GM12878 (cell line): ENCODE results near the gene AP4B1. TPM values are rescaled to one million over a fixed set of nuclear protein-coding genes. Genes with fewer than 3 reads are reported as not detected.

Experiments used
- BHLHE40 ChIP-seq, 2 experiments: fragments of 450-650 bp in 1 of 2; IDR thresholded peaks; 2 replicates each; pipeline ENCODE4 v1.6.1; 2011 to 2017; ENCODE audit warnings: low read depth in 2 of 2, borderline replicate concordance in 1 of 2, improper control_type of control experiment in 1 of 2, low read length in 1 of 2, mild to moderate bottlenecking in 1 of 2
- CREM ChIP-seq: IDR thresholded peaks from 2 replicates; pipeline ENCODE4 v1.6.1; 2014; ENCODE audit warnings: antibody characterized with exemption, low read depth
- CUX1 ChIP-seq: IDR thresholded peaks from 2 replicates; pipeline ENCODE4 v1.6.1; 2012; ENCODE audit warnings: improper control_type of control experiment, low read depth, low read length; ENCODE audit not compliant: insufficient replicate concordance
- HDAC2 ChIP-seq: fragments of 200-600 bp; sonication (generic); IDR thresholded peaks from 2 replicates; pipeline ENCODE4 v1.6.1; 2017
- MXI1 ChIP-seq: fragments of 150-350 bp; IDR thresholded peaks from 2 replicates; pipeline ENCODE4 v1.6.1; 2011; ENCODE audit warnings: low read depth, mild to moderate bottlenecking, inconsistent platforms, low read length, improper control_type of control experiment
- NBN ChIP-seq: fragments of 450-650 bp; IDR thresholded peaks from 2 replicates; pipeline ENCODE4 v1.6.1; 2016
- NR2C1 ChIP-seq: fragments of 450-650 bp; IDR thresholded peaks from 2 replicates; pipeline ENCODE4 v1.6.1; 2017; ENCODE audit warnings: antibody characterized with exemption, mild to moderate bottlenecking, moderate library complexity
- TCF3 ChIP-seq: IDR thresholded peaks from 2 replicates; pipeline ENCODE4 v1.6.1; 2012; ENCODE audit warnings: low read depth, mild to moderate bottlenecking, low read length, borderline replicate concordance; ENCODE audit not compliant: insufficient read depth
- ZBED1 ChIP-seq: IDR thresholded peaks from 2 replicates; pipeline ENCODE4 v1.6.1; 2016; ENCODE audit warnings: borderline replicate concordance
- ZNF622 ChIP-seq: fragments of 450-650 bp; IDR thresholded peaks from 2 replicates; pipeline ENCODE4 v1.6.1; 2017; ENCODE audit warnings: mild to moderate bottlenecking, inconsistent platforms
- ZZZ3 ChIP-seq: IDR thresholded peaks from 2 replicates; pipeline ENCODE4 v1.6.1; 2011; ENCODE audit warnings: low read depth; ENCODE audit not compliant: control insufficient read depth, insufficient read length
- polyA plus RNA-seq, 11 experiments: library from polyadenylated mRNA; depleted of rRNA in 4 of 11; unstranded in 6 of 11; stranded (reverse) in 5 of 11; fragments of >200 nt; fragmentation: Nextera tagmentation in 4 of 11; fragmentation: Illumina TruSeq in 1 of 11; extraction: Ambion mirVana in 4 of 11; extraction: Trizol in 1 of 11; gene quantifications; 1 replicate in 1 of 11; 2 replicates in 10 of 11; pipeline versions ENCODE4 v1.2.1 to v1.2.3, GENCODE V29; 2011 to 2016; ENCODE audit warnings: inconsistent platforms in 2 of 11, missing spikeins in 2 of 11, low read depth in 1 of 11
- total RNA-seq, 4 experiments: library from RNA; depleted of rRNA in 3 of 4; stranded (reverse); fragments of >200 nt in 3 of 4; fragmentation: Illumina TruSeq in 1 of 4; extraction: Trizol in 1 of 4; gene quantifications; 2 replicates each; pipeline versions ENCODE4 v1.2.1 to v1.2.3, GENCODE V29; 2013 to 2021
- TF ChIP-seq, protein P1 (sequence below): IDR thresholded peaks from 2 replicates; pipeline ENCODE4 v1.6.1; 2012; ENCODE audit warnings: low read depth, low read length, improper control_type of control experiment

The AP4B1 gene
- total and polyA plus RNA-seq, 10 of the 15 experiments (the other 5 are each of a cell fraction or from before 2014, with no cell fraction given) = 27.2 to 61.0 (median 33.0) TPM

GRCh38 chr1:113924473-113924872 lies 19.9 kb upstream of the AP4B1 start (continued):
- no peak for TF ChIP-seq NR2C1
- TF ChIP-seq ZNF622 = no peak
- TF ChIP-seq, protein P1, sequence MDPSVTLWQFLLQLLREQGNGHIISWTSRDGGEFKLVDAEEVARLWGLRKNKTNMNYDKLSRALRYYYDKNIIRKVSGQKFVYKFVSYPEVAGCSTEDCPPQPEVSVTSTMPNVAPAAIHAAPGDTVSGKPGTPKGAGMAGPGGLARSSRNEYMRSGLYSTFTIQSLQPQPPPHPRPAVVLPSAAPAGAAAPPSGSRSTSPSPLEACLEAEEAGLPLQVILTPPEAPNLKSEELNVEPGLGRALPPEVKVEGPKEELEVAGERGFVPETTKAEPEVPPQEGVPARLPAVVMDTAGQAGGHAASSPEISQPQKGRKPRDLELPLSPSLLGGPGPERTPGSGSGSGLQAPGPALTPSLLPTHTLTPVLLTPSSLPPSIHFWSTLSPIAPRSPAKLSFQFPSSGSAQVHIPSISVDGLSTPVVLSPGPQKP = no peak
- TF ChIP-seq MXI1 = no peak
- TF ChIP-seq ZZZ3 = no peak
- TF ChIP-seq ZBED1 = no peak
- no peak for TF ChIP-seq CREM
- no peak for TF ChIP-seq HDAC2
- no peak for TF ChIP-seq NBN
- TF ChIP-seq TCF3 = no peak
- no peak for TF ChIP-seq CUX1
- no peak for TF ChIP-seq BHLHE40 (IDR thresholded peaks at IDR 0.05; ENCODE audit: borderline replicate concordance in 1 of 2, low read depth in 2 of 2, low read length in 1 of 2)
